H1 (cell line): ENCODE results near the gene SLC6A18. TPM values are rescaled to one million over a fixed set of nuclear protein-coding genes. Genes with fewer than 3 reads are reported as not detected.
A peak's percentile ranks its signal among the peaks of the same experiment; 100 is the strongest.

ENCODE experiments used
- CTCF ChIA-PET: fragments of 300-600 bp; sonication (Branson Sonifier 250); formaldehyde crosslinking; loops from one replicate; lab custom pipeline; 2021; ENCODE audit not compliant: partially characterized antibody; lab: Charles Lee
- POLR2A ChIA-PET: fragments of 300-600 bp; sonication (Branson Sonifier 250); formaldehyde crosslinking; loops from one replicate; lab custom pipeline; 2021; ENCODE audit warnings: inconsistent platforms; ENCODE audit not compliant: partially characterized antibody; lab: Charles Lee
- DNase-seq, 2 experiments: peaks; one replicate each; pipeline versions ENCODE4 v3.0.0 to v3.0.0-alpha.2; 2010 to 2022; ENCODE audit warnings: low spot score in 2 of 2, low read depth in 1 of 2, mixed read lengths in 1 of 2
- FAIRE-seq: peaks from 2 replicates; lab custom pipeline; 2011; peaks lifted over from hg19 to GRCh38; lab: Jason Lieb, UNC
- H2AFZ ChIP-seq: 2 replicates; pipeline ENCODE4 v1.8.1; 2012; ENCODE audit warnings: low read length, inconsistent platforms
- H2AK5ac ChIP-seq: 2 replicates; pipeline ENCODE4 v1.6.1; 2013; ENCODE audit warnings: low read depth, low read length
- H2BK120ac ChIP-seq: replicated peaks from 2 replicates; pipeline ENCODE3; 2013; ENCODE audit warnings: low read depth, low read length, inconsistent platforms
- H2BK12ac ChIP-seq: 2 replicates; pipeline ENCODE4 v1.6.1; 2013; ENCODE audit warnings: low read depth, low read length
- H2BK15ac ChIP-seq: 2 replicates; pipeline ENCODE4 v1.6.1; 2013; ENCODE audit warnings: low read length
- H2BK20ac ChIP-seq: 2 replicates; pipeline ENCODE4 v1.6.1; 2013; ENCODE audit warnings: low read length
- H2BK5ac ChIP-seq: 2 replicates; pipeline ENCODE4 v1.6.1; 2013; ENCODE audit warnings: low read depth, low read length
- H3K14ac ChIP-seq: 2 replicates; pipeline ENCODE4 v1.6.1; 2013; ENCODE audit warnings: inconsistent platforms; ENCODE audit not compliant: insufficient read length
- H3K18ac ChIP-seq: 2 replicates; pipeline ENCODE4 v1.6.1; 2013; ENCODE audit warnings: low read length; ENCODE audit errors: extremely low read depth
- H3K23ac ChIP-seq: 2 replicates; pipeline ENCODE4 v1.6.1; 2013; ENCODE audit warnings: inconsistent platforms; ENCODE audit not compliant: insufficient read length
- H3K23me2 ChIP-seq: 2 replicates; pipeline ENCODE4 v1.6.1; 2013; ENCODE audit warnings: low read depth, low read length
- H3K27ac ChIP-seq: 2 replicates; pipeline ENCODE4 v1.6.1; 2011; ENCODE audit warnings: low read depth, low read length, inconsistent platforms
- H3K27me3 ChIP-seq, 4 experiments: replicated peaks in 1 of 4; 1 replicate in 1 of 4; 2 replicates in 3 of 4; pipeline versions ENCODE4 v1.6.1 to v1.8.1; 2011 to 2013; ENCODE audit warnings: low read length in 3 of 4, mild to moderate bottlenecking in 3 of 4, inconsistent platforms in 2 of 4, mixed read lengths in 2 of 4, moderate library complexity in 1 of 4; ENCODE audit not compliant: control insufficient read depth in 3 of 4, insufficient read depth in 3 of 4; ENCODE audit errors: extremely low read depth in 1 of 4
- H3K36me3 ChIP-seq, 4 experiments: 2 replicates each; pipeline versions ENCODE4 v1.6.1 to v1.8.1; 2011 to 2013; ENCODE audit warnings: mild to moderate bottlenecking in 4 of 4, low read length in 3 of 4, moderate library complexity in 2 of 4, control low read depth in 1 of 4, inconsistent platforms in 1 of 4; ENCODE audit not compliant: insufficient read depth in 4 of 4, control insufficient read depth in 2 of 4
- H3K4ac ChIP-seq: replicated peaks from 2 replicates; pipeline ENCODE3; 2013; ENCODE audit warnings: low read length, low read depth, mixed read lengths, inconsistent platforms; ENCODE audit not compliant: insufficient read length
- H3K4me1 ChIP-seq, 4 experiments: replicated peaks in 1 of 4; 1 replicate in 1 of 4; 2 replicates in 3 of 4; pipeline versions ENCODE4 v1.6.1 to v1.8.1; 2011 to 2013; ENCODE audit warnings: low read length in 3 of 4, inconsistent platforms in 2 of 4, mixed read lengths in 1 of 4; ENCODE audit not compliant: insufficient read depth in 4 of 4, control insufficient read depth in 3 of 4
- H3K4me2 ChIP-seq, 2 experiments: 2 replicates each; pipeline versions ENCODE4 v1.6.1 to v1.8.1; 2011 to 2013; ENCODE audit warnings: low read depth in 2 of 2, low read length in 2 of 2, control low read depth in 1 of 2, inconsistent platforms in 1 of 2, mild to moderate bottlenecking in 1 of 2; ENCODE audit not compliant: insufficient read depth in 1 of 2
- H3K4me3 ChIP-seq, 4 experiments: fragments of 200-600, 300-600 bp in 1 of 4; sonication (generic), shearing (Covaris generic), sonication (Bioruptor Twin) in 1 of 4; 2 replicates each; pipeline versions ENCODE4 v1.5.1 to v1.8.1; 2011 to 2016; ENCODE audit warnings: low read length in 4 of 4, low read depth in 3 of 4, control low read depth in 2 of 4, inconsistent platforms in 2 of 4, mild to moderate bottlenecking in 2 of 4, mixed read lengths in 1 of 4, moderate library complexity in 1 of 4; ENCODE audit not compliant: insufficient read depth in 2 of 4; ENCODE audit errors: extremely low read depth in 1 of 4
- H3K56ac ChIP-seq: replicated peaks from 2 replicates; pipeline ENCODE3; 2013; ENCODE audit warnings: low read depth, mild to moderate bottlenecking, mixed read lengths, low read length, inconsistent platforms; ENCODE audit not compliant: insufficient read length
- H3K79me1 ChIP-seq: 2 replicates; pipeline ENCODE4 v1.6.1; 2013; ENCODE audit warnings: low read depth, low read length, control low read depth
- H3K79me2 ChIP-seq, 2 experiments: 2 replicates each; pipeline versions ENCODE4 v1.6.1 to v1.8.1; 2012 to 2013; ENCODE audit warnings: low read length in 2 of 2, mild to moderate bottlenecking in 2 of 2, inconsistent platforms in 1 of 2; ENCODE audit not compliant: insufficient read depth in 2 of 2, control insufficient read depth in 1 of 2
- H3K9ac ChIP-seq, 4 experiments: replicated peaks in 1 of 4; 1 replicate in 1 of 4; 2 replicates in 3 of 4; pipeline versions ENCODE4 v1.6.1 to v1.8.1; 2011 to 2013; ENCODE audit warnings: low read depth in 3 of 4, low read length in 3 of 4, control low read depth in 2 of 4, mild to moderate bottlenecking in 2 of 4, moderate library complexity in 2 of 4, inconsistent platforms in 1 of 4; ENCODE audit errors: extremely low read depth in 1 of 4
- H3K9me3 ChIP-seq, 2 experiments: 2 replicates each; pipeline versions ENCODE4 v1.6.1 to v1.8.1; 2012 to 2013; ENCODE audit warnings: mild to moderate bottlenecking in 2 of 2, moderate library complexity in 2 of 2, control low read depth in 1 of 2, inconsistent platforms in 1 of 2, low read depth in 1 of 2, low read length in 1 of 2, mixed read lengths in 1 of 2; ENCODE audit not compliant: insufficient read depth in 2 of 2
- H4K20me1 ChIP-seq, 2 experiments: replicated peaks in 1 of 2; 2 replicates each; pipeline versions ENCODE3 to v1.8.1; 2011 to 2013; ENCODE audit warnings: inconsistent platforms in 2 of 2, low read length in 2 of 2, mild to moderate bottlenecking in 1 of 2; ENCODE audit not compliant: insufficient read depth in 2 of 2, control insufficient read depth in 1 of 2
- H4K5ac ChIP-seq: 2 replicates; pipeline ENCODE4 v1.6.1; 2013; ENCODE audit warnings: low read length, low read depth, mixed read lengths, inconsistent platforms; ENCODE audit not compliant: insufficient read length
- H4K8ac ChIP-seq: 2 replicates; pipeline ENCODE4 v1.8.0; 2013; ENCODE audit warnings: mild to moderate bottlenecking, moderate library complexity, low read length, inconsistent platforms; ENCODE audit not compliant: insufficient read depth; ENCODE audit errors: extremely low read depth
- H4K91ac ChIP-seq: replicated peaks from 2 replicates; pipeline ENCODE3; 2013; ENCODE audit warnings: low read length, mixed read lengths, inconsistent platforms; ENCODE audit not compliant: insufficient read length
- CBX8 ChIP-seq: fragments of 300-800, 300-1000 bp; sonication (generic); IDR thresholded peaks from 2 replicates; pipeline ENCODE4 v1.7.1; 2016; ENCODE audit warnings: low read depth, low read length, borderline replicate concordance
- RBBP5 ChIP-seq: IDR thresholded peaks from 2 replicates; pipeline ENCODE4 v1.7.1; 2012; ENCODE audit warnings: low read depth, mild to moderate bottlenecking, inconsistent platforms, low read length, moderate library complexity, borderline replicate concordance
- SIX5 ChIP-seq: IDR thresholded peaks from 2 replicates; pipeline ENCODE4 v1.6.1; 2011; ENCODE audit warnings: mild to moderate bottlenecking, low read depth, low read length
- SP1 ChIP-seq: IDR thresholded peaks from 2 replicates; pipeline ENCODE4 v1.6.1; 2011; ENCODE audit warnings: low read depth, low read length
- WGBS, 2 experiments: shearing (Covaris generic) in 1 of 2; methylation state at CpG; one replicate each; pipeline versions ENCODE4 v1.1.6 to v1.1.7; 2013 to 2015; ENCODE audit warnings: low lambda C conversion rate in 2 of 2, mixed read lengths in 2 of 2, inconsistent platforms in 1 of 2, low coverage in 1 of 2, missing lambda C conversion rate in 1 of 2; ENCODE audit not compliant: insufficient replicate concordance in 2 of 2, insufficient coverage in 1 of 2, insufficient read length in 1 of 2; ENCODE audit errors: extremely low coverage in 1 of 2, missing lambda C conversion rate in 1 of 2; 5-methylcytosine and 5-hydroxymethylcytosine counted together
- polyA plus RNA-seq, 7 experiments: library from polyadenylated mRNA; depleted of rRNA in 3 of 7; stranded (reverse) in 5 of 7; unstranded in 2 of 7; fragments of >200 nt in 5 of 7; fragments of 200-250 nt in 2 of 7; gene quantifications; 1 replicate in 5 of 7; 2 replicates in 1 of 7; 4 replicates in 1 of 7; pipeline versions ENCODE4 v1.2.1 to v1.2.3, GENCODE V29; 2011 to 2013; ENCODE audit warnings: missing spikeins in 2 of 7, mixed read lengths in 2 of 7
- total RNA-seq: library from RNA; stranded (reverse); fragmentation: NEBNext Ultra II Directional; extraction: Animal tissue kit (Norgen Biotek cat#: 25700); gene quantifications from 2 replicates; pipeline ENCODE4 v1.2.1, GENCODE V29; 2021

SLC6A18 gene
- total and polyA plus RNA-seq, 2 of the 8 experiments (the other 6 are each of a cell fraction or from before 2014, with no cell fraction given) = not detected

DNA sequence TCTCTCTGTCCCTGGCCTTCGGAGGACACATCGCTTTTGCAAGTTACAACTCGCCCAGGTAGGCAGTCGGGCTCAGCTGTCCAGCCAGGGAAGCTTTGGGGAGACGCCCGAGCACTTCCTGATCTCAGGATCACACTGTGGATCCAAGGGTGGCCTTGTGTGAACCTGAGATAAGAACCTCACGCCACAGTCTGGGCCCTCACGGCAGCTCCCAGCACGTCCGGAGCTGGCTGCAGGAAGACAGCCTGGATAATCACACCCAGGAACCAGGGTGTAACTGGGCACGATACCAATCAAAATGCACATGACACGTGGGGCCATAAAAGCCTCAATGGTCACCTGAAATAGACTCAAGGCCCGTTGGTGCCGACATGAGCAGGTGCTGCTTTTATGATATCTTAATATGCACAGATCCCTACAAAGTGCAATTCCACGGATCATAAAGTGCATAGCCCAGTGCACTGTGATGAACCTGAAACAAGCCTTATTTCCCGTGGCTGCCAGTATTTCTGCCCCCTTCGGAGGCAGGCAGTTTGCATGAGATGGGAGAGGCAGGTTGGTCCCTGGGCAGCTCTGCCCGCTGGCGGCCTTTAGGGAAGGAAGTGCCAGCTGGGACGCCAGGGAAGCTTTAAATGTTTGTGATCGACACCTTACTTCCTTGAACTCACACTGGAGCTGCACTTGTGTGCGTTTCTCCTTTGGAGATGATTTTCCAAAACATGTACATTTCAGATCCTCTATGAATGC, 14.5 kb downstream of the SLC6A18 start:
- no peak overlapping the region for H3K18ac ChIP-seq
- no peak overlapping the region for H2BK20ac ChIP-seq
- no peak overlapping the region for H4K5ac ChIP-seq
- no peak overlapping the region for H3K56ac ChIP-seq
- H2AFZ ChIP-seq = no peak overlapping the region
- 92% methylated on average over 22 of the region's 22 CpGs; no CpG with 5 or more reads in 1 of the 2 experiments for WGBS, 2 experiments
- no peak overlapping the region for H2BK120ac ChIP-seq
- no peak overlapping the region for H3K23ac ChIP-seq
- H4K8ac ChIP-seq = no peak overlapping the region
- DNase-seq (no peak), FAIRE-seq (no peak)
- H2BK5ac ChIP-seq = 0 out of 2 replicates have a peak overlapping the region, but pooled peaks have one; percentile 39
- no peak overlapping the region for H3K4ac ChIP-seq
- no peaks in the 10 kb centered on the region for H3K36me3 ChIP-seq
- H3K4me1 ChIP-seq = peaks cover 0 to 4% (median under 1%) of the 10 kb centered on the region in 4 experiments; a peak in 3 of 7 replicates
- POLR2A ChIA-PET = no interaction called here
- no peak overlapping the region for H3K9ac ChIP-seq
- H3K23me2 ChIP-seq = no peaks in the 10 kb centered on the region
- H3K4me2 ChIP-seq = no peak overlapping the region
- CTCF ChIA-PET = interaction anchor here (0.6 to 1.6 kb wide), 2 partner anchors 9 to 256 kb away, joined by 3 to 8 read pairs; no protein-coding TSS in a partner anchor
- peaks cover 9 to 11% of the 10 kb centered on the region in 2 experiments; a peak in 2 of 4 replicates for H3K9me3 ChIP-seq
- H3K79me1 ChIP-seq = no peaks in the 10 kb centered on the region
- no peaks in the 10 kb centered on the region for H3K79me2 ChIP-seq
- H3K27me3 ChIP-seq = no peaks in the 10 kb centered on the region
- H3K4me3 ChIP-seq = no peak overlapping the region
- no peak overlapping the region for H2BK12ac ChIP-seq
- peaks cover 0 to 4% of the 10 kb centered on the region in 2 experiments for H4K20me1 ChIP-seq
- no peak overlapping the region for H2AK5ac ChIP-seq
- no peak overlapping the region for H3K14ac ChIP-seq
- H2BK15ac ChIP-seq = no peak overlapping the region
- TF ChIP-seq SP1 (no peak), RBBP5 (no peak), CBX8 (no peak), SIX5 (no peak)
- H4K91ac ChIP-seq = no peak overlapping the region
- H3K27ac ChIP-seq = no peak overlapping the region
